SK-N-SH (cell line): ENCODE measurements around the gene WASF3. TPM values are rescaled to one million over a fixed set of nuclear protein-coding genes. Genes with fewer than 3 reads are reported as not detected.

Experiments used
- CTCF ChIA-PET: fragments of 300-600, 350-600 bp; formaldehyde crosslinking; extraction: SDS; loops from one replicate; lab custom pipeline; 2021; lab: Yijun Ruan, JAX
- POLR2A ChIA-PET: fragments of 350-600 bp; sonication (Branson Sonifier 250); formaldehyde crosslinking; extraction: SDS; loops from one replicate; lab custom pipeline; 2020; ENCODE audit warnings: antibody characterized with exemption, inconsistent platforms; lab: Yijun Ruan, JAX
- DNase-seq: peaks from one replicate; pipeline ENCODE4 v3.0.0; 2012
- H2AFZ ChIP-seq: fragments of 200-600 bp; sonication (generic); 2 replicates; pipeline ENCODE4 v1.8.1; 2016; ENCODE audit warnings: antibody characterized with exemption, mild to moderate bottlenecking, low read depth
- H3F3A ChIP-seq: fragments of 200-600 bp; sonication (generic); replicated peaks from 2 replicates; pipeline ENCODE3; 2016; ENCODE audit warnings: antibody characterized with exemption, mild to moderate bottlenecking; ENCODE audit not compliant: insufficient read depth
- H3K27ac ChIP-seq, 2 experiments: fragments of 200-500 bp in 1 of 2; fragments of 200-600 bp in 1 of 2; sonication (Bioruptor generic) in 1 of 2; sonication (generic), shearing (Covaris generic) in 1 of 2; 2 replicates each; pipeline versions ENCODE4 v1.5.1 to v1.6.1; 2014 to 2016; ENCODE audit warnings: low read depth in 2 of 2, inconsistent platforms in 1 of 2, low read length in 1 of 2, mild to moderate bottlenecking in 1 of 2, mixed read lengths in 1 of 2
- H3K27me3 ChIP-seq: fragments of 200-600 bp; sonication (generic), shearing (Covaris generic); 2 replicates; pipeline ENCODE4 v1.6.1; 2016; ENCODE audit warnings: mixed run types; ENCODE audit not compliant: insufficient read depth
- H3K36me3 ChIP-seq, 2 experiments: fragments of 200-500 bp in 1 of 2; fragments of 200-600 bp in 1 of 2; sonication (Bioruptor generic) in 1 of 2; sonication (generic) in 1 of 2; replicated peaks in 1 of 2; 2 replicates each; pipeline versions ENCODE3 to v1.5.1; 2014 to 2016; ENCODE audit warnings: low read length in 1 of 2, mild to moderate bottlenecking in 1 of 2; ENCODE audit not compliant: insufficient read depth in 2 of 2, control insufficient read depth in 1 of 2
- H3K4me1 ChIP-seq, 2 experiments: fragments of 200-500 bp in 1 of 2; fragments of 200-600 bp in 1 of 2; sonication (Bioruptor generic) in 1 of 2; sonication (generic), shearing (Covaris generic) in 1 of 2; 2 replicates each; pipeline versions ENCODE4 v1.5.1 to v1.6.1; 2014 to 2016; ENCODE audit warnings: low read depth in 1 of 2, low read length in 1 of 2, mixed run types in 1 of 2; ENCODE audit not compliant: insufficient read depth in 2 of 2, control insufficient read depth in 1 of 2
- H3K4me2 ChIP-seq: fragments of 200-600 bp; sonication (generic), shearing (Covaris generic); 2 replicates; pipeline ENCODE4 v1.6.1; 2017; ENCODE audit warnings: mixed run types
- H3K4me3 ChIP-seq, 2 experiments: fragments of 200-500 bp in 1 of 2; fragments of 200-600 bp in 1 of 2; sonication (Bioruptor generic) in 1 of 2; sonication (generic), shearing (Covaris generic) in 1 of 2; 2 replicates each; pipeline versions ENCODE4 v1.5.1 to v1.8.1; 2014 to 2016; ENCODE audit warnings: low read depth in 2 of 2, inconsistent platforms in 1 of 2, low read length in 1 of 2, mild to moderate bottlenecking in 1 of 2, mixed read lengths in 1 of 2, moderate library complexity in 1 of 2
- H3K79me2 ChIP-seq: fragments of 200-600 bp; sonication (generic); 2 replicates; pipeline ENCODE4 v1.8.1; 2017; ENCODE audit warnings: mild to moderate bottlenecking; ENCODE audit not compliant: insufficient read depth
- H3K9ac ChIP-seq: fragments of 200-600 bp; sonication (generic); 2 replicates; pipeline ENCODE4 v1.6.1; 2017; ENCODE audit warnings: mixed run types
- H3K9me2 ChIP-seq: fragments of 200-600 bp; sonication (generic); 2 replicates; pipeline ENCODE4 v1.6.1; 2017; ENCODE audit warnings: mixed run types
- H3K9me3 ChIP-seq: fragments of 200-600 bp; sonication (generic); 2 replicates; pipeline ENCODE4 v1.6.1; 2017; ENCODE audit warnings: mixed run types, mild to moderate bottlenecking, moderate library complexity
- H4K20me1 ChIP-seq: fragments of 200-600 bp; sonication (generic); 2 replicates; pipeline ENCODE4 v1.6.1; 2017; ENCODE audit warnings: mild to moderate bottlenecking, mixed run types; ENCODE audit not compliant: insufficient read depth
- CHD2 ChIP-seq: fragments of 150-350 bp; IDR thresholded peaks from 2 replicates; pipeline ENCODE4 v1.6.1; 2018; ENCODE audit warnings: low read length; ENCODE audit not compliant: partially characterized antibody
- EP300 ChIP-seq, 2 experiments: IDR thresholded peaks; 2 replicates each; pipeline versions ENCODE4 v1.4.0 to v1.6.1; 2012; ENCODE audit warnings: borderline replicate concordance in 1 of 2, low read depth in 1 of 2, low read length in 1 of 2
- EZH2phosphoT487 ChIP-seq: fragments of 200-600 bp; sonication (generic); IDR thresholded peaks from 2 replicates; pipeline ENCODE4 v1.6.1; 2017; ENCODE audit warnings: low read depth, mixed run types, mild to moderate bottlenecking, antibody characterized with exemption, moderate library complexity, borderline replicate concordance
- FOSL2 ChIP-seq: IDR thresholded peaks from 2 replicates; pipeline ENCODE4 v1.4.0; 2012; ENCODE audit warnings: low read depth, mild to moderate bottlenecking, moderate library complexity, borderline replicate concordance
- GABPA ChIP-seq: IDR thresholded peaks from 2 replicates; pipeline ENCODE4 v1.4.0; 2012; ENCODE audit warnings: low read depth, mild to moderate bottlenecking
- JUND ChIP-seq: IDR thresholded peaks from 2 replicates; pipeline ENCODE4 v1.4.0; 2012
- MEF2A ChIP-seq: IDR thresholded peaks from 2 replicates; pipeline ENCODE4 v1.4.0; 2012; ENCODE audit warnings: low read depth, borderline replicate concordance
- MXI1 ChIP-seq: IDR thresholded peaks from 2 replicates; pipeline ENCODE4 v1.6.1; 2012; ENCODE audit warnings: mild to moderate bottlenecking, low read depth, low read length, improper control_type of control experiment
- NRF1 ChIP-seq: IDR thresholded peaks from 2 replicates; pipeline ENCODE4 v1.6.1; 2012; ENCODE audit warnings: low read depth, mild to moderate bottlenecking, low read length
- POLR2AphosphoS5 ChIP-seq: IDR thresholded peaks from 2 replicates; pipeline ENCODE4 v1.6.1; 2012; ENCODE audit warnings: low read depth, low read length
- RAD21 ChIP-seq: IDR thresholded peaks from 2 replicates; pipeline ENCODE4 v1.6.1; 2012; ENCODE audit warnings: mild to moderate bottlenecking, low read length
- RCOR1 ChIP-seq: fragments of 150-350 bp; IDR thresholded peaks from 2 replicates; pipeline ENCODE4 v1.6.1; 2017; ENCODE audit warnings: antibody characterized with exemption, low read length
- RFX5 ChIP-seq: IDR thresholded peaks from 2 replicates; pipeline ENCODE4 v1.6.1; 2012; ENCODE audit warnings: mild to moderate bottlenecking, improper control_type of control experiment, low read length
- SIN3A ChIP-seq: IDR thresholded peaks from 2 replicates; pipeline ENCODE4 v1.6.1; 2012; ENCODE audit warnings: low read depth, mild to moderate bottlenecking, low read length, moderate library complexity, borderline replicate concordance
- TEAD4 ChIP-seq: IDR thresholded peaks from 2 replicates; pipeline ENCODE4 v1.4.0; 2012; ENCODE audit warnings: mild to moderate bottlenecking, borderline replicate concordance; ENCODE audit not compliant: insufficient read depth
- WGBS: methylation state at CpG from one replicate; pipeline ENCODE4 v1.1.6; 2017; ENCODE audit warnings: low lambda C conversion rate; 5-methylcytosine and 5-hydroxymethylcytosine counted together
- polyA plus RNA-seq, 3 experiments: library from polyadenylated mRNA; depleted of rRNA; stranded (reverse); fragments of >200 nt; gene quantifications; 2 replicates each; pipeline ENCODE4 v1.2.3, GENCODE V29; 2012
- TF ChIP-seq, protein P1 (sequence below): fragments of 150-350 bp; IDR thresholded peaks from 2 replicates; pipeline ENCODE4 v1.6.1; 2016; ENCODE audit warnings: mild to moderate bottlenecking, low read depth, low read length
- TF ChIP-seq, protein P2 (sequence below): IDR thresholded peaks from 2 replicates; pipeline ENCODE4 v1.4.0; 2012; ENCODE audit warnings: low read depth, borderline replicate concordance
- TF ChIP-seq, protein P3 (sequence below): fragments of 150-350 bp; IDR thresholded peaks from 2 replicates; pipeline ENCODE4 v1.6.1; 2017; ENCODE audit warnings: antibody characterized with exemption, low read length, low read depth, borderline replicate concordance
- TF ChIP-seq, protein P4 (sequence below): IDR thresholded peaks from 2 replicates; pipeline ENCODE4 v1.4.0; 2012; ENCODE audit warnings: low read depth, borderline replicate concordance
- TF ChIP-seq, protein P5 (sequence below): IDR thresholded peaks from 2 replicates; pipeline ENCODE4 v1.6.1; 2012; ENCODE audit warnings: mild to moderate bottlenecking, low read depth, low read length, moderate library complexity

The WASF3 gene
- polyA plus RNA-seq, 1 of the 3 experiments (the other 2 are of a cell fraction), result 10.4 TPM

DNA sequence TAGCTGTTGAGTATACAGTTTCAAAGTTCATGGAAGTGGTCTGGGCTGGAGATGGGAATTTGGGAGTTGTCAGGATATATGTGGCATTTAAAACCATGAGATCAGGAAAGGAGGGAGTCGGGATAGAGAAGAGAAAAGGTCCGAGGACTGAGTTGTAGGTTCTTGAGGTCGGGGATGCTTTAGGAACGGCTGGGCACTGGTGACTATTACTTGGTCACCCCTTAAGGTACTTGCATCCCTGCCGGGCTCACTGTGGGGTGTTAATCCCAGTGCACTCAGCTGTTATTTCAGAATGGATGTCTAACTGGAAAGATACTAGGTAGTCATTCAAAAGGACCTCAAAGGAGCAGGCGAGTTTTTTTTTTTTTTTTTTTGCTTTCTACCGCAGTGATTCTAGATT is 34.2 kb downstream of the WASF3 start:
- Histone ChIP-seq H3K36me3 (no peaks in the 10 kb centered on the region), H3F3A (no peaks in the 10 kb centered on the region), H3K27me3 (no peaks in the 10 kb centered on the region), H3K4me2 (no peak overlapping the region), H3K4me1 (peaks cover 0 to 5% of the 10 kb centered on the region in 2 experiments; a peak in 2 of 4 replicates), H3K9ac (no peak overlapping the region), H2AFZ (no peak overlapping the region), H3K27ac (no peak overlapping the region), H3K9me3 (0 out of 2 replicates have a peak, but pooled peaks cover 2% of the 10 kb centered on the region), H3K79me2 (peaks cover 82% of the 10 kb centered on the region), H3K4me3 (no peak overlapping the region), H3K9me2 (no peaks in the 10 kb centered on the region), H4K20me1 (no peaks in the 10 kb centered on the region)
- DNase-seq, result no peak
- ChIA-PET CTCF (interaction anchor here (1.5 kb wide), 1 partner anchor 405 kb away, joined by 4 read pairs; no protein-coding TSS in a partner anchor), POLR2A (no interaction called here)
- WGBS, result 89% methylated on average over 7 of the region's 7 CpGs
- no peak for TF ChIP-seq EZH2phosphoT487
- no peak for TF ChIP-seq TEAD4
- no peak for TF ChIP-seq RAD21
- TF ChIP-seq, protein P1, sequence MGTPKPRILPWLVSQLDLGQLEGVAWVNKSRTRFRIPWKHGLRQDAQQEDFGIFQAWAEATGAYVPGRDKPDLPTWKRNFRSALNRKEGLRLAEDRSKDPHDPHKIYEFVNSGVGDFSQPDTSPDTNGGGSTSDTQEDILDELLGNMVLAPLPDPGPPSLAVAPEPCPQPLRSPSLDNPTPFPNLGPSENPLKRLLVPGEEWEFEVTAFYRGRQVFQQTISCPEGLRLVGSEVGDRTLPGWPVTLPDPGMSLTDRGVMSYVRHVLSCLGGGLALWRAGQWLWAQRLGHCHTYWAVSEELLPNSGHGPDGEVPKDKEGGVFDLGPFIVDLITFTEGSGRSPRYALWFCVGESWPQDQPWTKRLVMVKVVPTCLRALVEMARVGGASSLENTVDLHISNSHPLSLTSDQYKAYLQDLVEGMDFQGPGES, result no peak
- no peak for TF ChIP-seq RFX5
- TF ChIP-seq NRF1, result no peak
- TF ChIP-seq, protein P2, sequence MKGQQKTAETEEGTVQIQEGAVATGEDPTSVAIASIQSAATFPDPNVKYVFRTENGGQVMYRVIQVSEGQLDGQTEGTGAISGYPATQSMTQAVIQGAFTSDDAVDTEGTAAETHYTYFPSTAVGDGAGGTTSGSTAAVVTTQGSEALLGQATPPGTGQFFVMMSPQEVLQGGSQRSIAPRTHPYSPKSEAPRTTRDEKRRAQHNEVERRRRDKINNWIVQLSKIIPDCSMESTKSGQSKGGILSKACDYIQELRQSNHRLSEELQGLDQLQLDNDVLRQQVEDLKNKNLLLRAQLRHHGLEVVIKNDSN, result no peak
- no peak for TF ChIP-seq MEF2A
- TF ChIP-seq, protein P3, sequence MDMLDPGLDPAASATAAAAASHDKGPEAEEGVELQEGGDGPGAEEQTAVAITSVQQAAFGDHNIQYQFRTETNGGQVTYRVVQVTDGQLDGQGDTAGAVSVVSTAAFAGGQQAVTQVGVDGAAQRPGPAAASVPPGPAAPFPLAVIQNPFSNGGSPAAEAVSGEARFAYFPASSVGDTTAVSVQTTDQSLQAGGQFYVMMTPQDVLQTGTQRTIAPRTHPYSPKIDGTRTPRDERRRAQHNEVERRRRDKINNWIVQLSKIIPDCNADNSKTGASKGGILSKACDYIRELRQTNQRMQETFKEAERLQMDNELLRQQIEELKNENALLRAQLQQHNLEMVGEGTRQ, result no peak
- no peak for TF ChIP-seq RCOR1
- TF ChIP-seq CHD2, result no peak
- no peak for TF ChIP-seq GABPA
- TF ChIP-seq EP300 (IDR thresholded peaks at IDR 0.05; ENCODE audit: borderline replicate concordance in 1 of 2, low read depth in 1 of 2, low read length in 1 of 2), result no peak
- TF ChIP-seq FOSL2, result no peak
- no peak for TF ChIP-seq SIN3A
- no peak for TF ChIP-seq MXI1
- TF ChIP-seq, protein P4, sequence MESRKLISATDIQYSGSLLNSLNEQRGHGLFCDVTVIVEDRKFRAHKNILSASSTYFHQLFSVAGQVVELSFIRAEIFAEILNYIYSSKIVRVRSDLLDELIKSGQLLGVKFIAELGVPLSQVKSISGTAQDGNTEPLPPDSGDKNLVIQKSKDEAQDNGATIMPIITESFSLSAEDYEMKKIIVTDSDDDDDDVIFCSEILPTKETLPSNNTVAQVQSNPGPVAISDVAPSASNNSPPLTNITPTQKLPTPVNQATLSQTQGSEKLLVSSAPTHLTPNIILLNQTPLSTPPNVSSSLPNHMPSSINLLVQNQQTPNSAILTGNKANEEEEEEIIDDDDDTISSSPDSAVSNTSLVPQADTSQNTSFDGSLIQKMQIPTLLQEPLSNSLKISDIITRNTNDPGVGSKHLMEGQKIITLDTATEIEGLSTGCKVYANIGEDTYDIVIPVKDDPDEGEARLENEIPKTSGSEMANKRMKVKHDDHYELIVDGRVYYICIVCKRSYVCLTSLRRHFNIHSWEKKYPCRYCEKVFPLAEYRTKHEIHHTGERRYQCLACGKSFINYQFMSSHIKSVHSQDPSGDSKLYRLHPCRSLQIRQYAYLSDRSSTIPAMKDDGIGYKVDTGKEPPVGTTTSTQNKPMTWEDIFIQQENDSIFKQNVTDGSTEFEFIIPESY, result no peak
- TF ChIP-seq, protein P5, sequence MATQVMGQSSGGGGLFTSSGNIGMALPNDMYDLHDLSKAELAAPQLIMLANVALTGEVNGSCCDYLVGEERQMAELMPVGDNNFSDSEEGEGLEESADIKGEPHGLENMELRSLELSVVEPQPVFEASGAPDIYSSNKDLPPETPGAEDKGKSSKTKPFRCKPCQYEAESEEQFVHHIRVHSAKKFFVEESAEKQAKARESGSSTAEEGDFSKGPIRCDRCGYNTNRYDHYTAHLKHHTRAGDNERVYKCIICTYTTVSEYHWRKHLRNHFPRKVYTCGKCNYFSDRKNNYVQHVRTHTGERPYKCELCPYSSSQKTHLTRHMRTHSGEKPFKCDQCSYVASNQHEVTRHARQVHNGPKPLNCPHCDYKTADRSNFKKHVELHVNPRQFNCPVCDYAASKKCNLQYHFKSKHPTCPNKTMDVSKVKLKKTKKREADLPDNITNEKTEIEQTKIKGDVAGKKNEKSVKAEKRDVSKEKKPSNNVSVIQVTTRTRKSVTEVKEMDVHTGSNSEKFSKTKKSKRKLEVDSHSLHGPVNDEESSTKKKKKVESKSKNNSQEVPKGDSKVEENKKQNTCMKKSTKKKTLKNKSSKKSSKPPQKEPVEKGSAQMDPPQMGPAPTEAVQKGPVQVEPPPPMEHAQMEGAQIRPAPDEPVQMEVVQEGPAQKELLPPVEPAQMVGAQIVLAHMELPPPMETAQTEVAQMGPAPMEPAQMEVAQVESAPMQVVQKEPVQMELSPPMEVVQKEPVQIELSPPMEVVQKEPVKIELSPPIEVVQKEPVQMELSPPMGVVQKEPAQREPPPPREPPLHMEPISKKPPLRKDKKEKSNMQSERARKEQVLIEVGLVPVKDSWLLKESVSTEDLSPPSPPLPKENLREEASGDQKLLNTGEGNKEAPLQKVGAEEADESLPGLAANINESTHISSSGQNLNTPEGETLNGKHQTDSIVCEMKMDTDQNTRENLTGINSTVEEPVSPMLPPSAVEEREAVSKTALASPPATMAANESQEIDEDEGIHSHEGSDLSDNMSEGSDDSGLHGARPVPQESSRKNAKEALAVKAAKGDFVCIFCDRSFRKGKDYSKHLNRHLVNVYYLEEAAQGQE, result no peak
- no peak for TF ChIP-seq JUND
- TF ChIP-seq POLR2AphosphoS5, result no peak
